Astrocyte (in vitro differentiated cells and primary cell): ENCODE data around the gene CCDC174. TPM values are rescaled to one million over a fixed set of nuclear protein-coding genes. Genes with fewer than 3 reads are reported as not detected.

Experiments used
- DNase-seq: peaks from one replicate; pipeline ENCODE4 v3.0.0-alpha.2; 2010; ENCODE audit warnings: low read depth
- FAIRE-seq: peaks from 2 replicates; lab custom pipeline; 2011; peaks lifted over from hg19 to GRCh38; lab: Jason Lieb, UNC
- H2AFZ ChIP-seq: 2 replicates; pipeline ENCODE4 v1.6.0; 2012; ENCODE audit warnings: low read depth, low read length, inconsistent platforms
- H3K27ac ChIP-seq: 2 replicates; pipeline ENCODE4 v1.5.1; 2011; ENCODE audit warnings: low read depth, low read length, inconsistent platforms
- H3K27me3 ChIP-seq: 2 replicates; pipeline ENCODE4 v1.6.0; 2011; ENCODE audit warnings: low read length, inconsistent platforms; ENCODE audit not compliant: insufficient read depth
- H3K36me3 ChIP-seq: 2 replicates; pipeline ENCODE4 v1.5.1; 2011; ENCODE audit warnings: low read length, inconsistent platforms; ENCODE audit not compliant: insufficient read depth
- H3K4me1 ChIP-seq: 2 replicates; pipeline ENCODE4 v1.5.1; 2011; ENCODE audit warnings: low read length, inconsistent platforms; ENCODE audit not compliant: insufficient read depth
- H3K4me2 ChIP-seq: 2 replicates; pipeline ENCODE4 v1.6.0; 2012; ENCODE audit warnings: low read length, inconsistent platforms
- H3K4me3 ChIP-seq: 2 replicates; pipeline ENCODE4 v1.5.1; 2011; ENCODE audit warnings: low read depth, mild to moderate bottlenecking, low read length, inconsistent platforms; ENCODE audit not compliant: insufficient read depth
- H3K79me2 ChIP-seq: 2 replicates; pipeline ENCODE4 v1.6.0; 2012; ENCODE audit warnings: mild to moderate bottlenecking, low read length, inconsistent platforms; ENCODE audit not compliant: insufficient read depth
- H3K9ac ChIP-seq: 2 replicates; pipeline ENCODE4 v1.6.0; 2012; ENCODE audit warnings: mild to moderate bottlenecking, low read length, inconsistent platforms
- H3K9me3 ChIP-seq: 2 replicates; pipeline ENCODE4 v1.5.1; 2012; ENCODE audit warnings: low read depth, mild to moderate bottlenecking, low read length, inconsistent platforms; ENCODE audit not compliant: insufficient read depth
- H4K20me1 ChIP-seq: 2 replicates; pipeline ENCODE4 v1.6.0; 2012; ENCODE audit warnings: low read length, inconsistent platforms; ENCODE audit not compliant: insufficient read depth
- H3K27ac Mint-ChIP-seq: one replicate; pipeline ENCODE4 v1.8.0; 2021; ENCODE audit warnings: mild to moderate bottlenecking, mixed read lengths; ENCODE audit not compliant: unreplicated experiment
- H3K27me3 Mint-ChIP-seq: one replicate; pipeline ENCODE4 v1.8.0; 2021; ENCODE audit warnings: low read depth, mixed read lengths; ENCODE audit not compliant: unreplicated experiment
- H3K36me3 Mint-ChIP-seq: one replicate; pipeline ENCODE4 v1.8.0; 2021; ENCODE audit warnings: low read depth, mixed read lengths; ENCODE audit not compliant: unreplicated experiment
- H3K4me1 Mint-ChIP-seq: one replicate; pipeline ENCODE4 v1.8.0; 2021; ENCODE audit warnings: low read depth, mixed read lengths; ENCODE audit not compliant: unreplicated experiment
- H3K4me3 Mint-ChIP-seq: one replicate; pipeline ENCODE4 v1.8.0; 2021; ENCODE audit warnings: mild to moderate bottlenecking, moderate library complexity, mixed read lengths; ENCODE audit not compliant: unreplicated experiment
- H3K9me3 Mint-ChIP-seq: one replicate; pipeline ENCODE4 v1.8.0; 2021; ENCODE audit warnings: mild to moderate bottlenecking, mixed read lengths; ENCODE audit not compliant: unreplicated experiment
- CTCF ChIP-seq: IDR thresholded peaks from 2 replicates; pipeline ENCODE4 v1.5.1; 2011; ENCODE audit warnings: low read depth, mild to moderate bottlenecking, inconsistent platforms, low read length, moderate library complexity; ENCODE audit not compliant: insufficient read depth
- EZH2 ChIP-seq: IDR thresholded peaks from 2 replicates; pipeline ENCODE4 v1.6.1; 2012; ENCODE audit warnings: mild to moderate bottlenecking, low read length, inconsistent platforms; ENCODE audit not compliant: insufficient read depth
- total RNA-seq: library from RNA; stranded (reverse); gene quantifications from 2 replicates; pipeline ENCODE4 v1.2.1, GENCODE V29; 2021

The CCDC174 gene
- total RNA-seq, 1 donor from 2014 or later: 17.4 TPM

GRCh38 chr3:14617508-14618023, 34.0 kb upstream of the CCDC174 start:
- Mint-ChIP-seq H3K4me1 (peaks cover 29% of the 10 kb centered on the region), H3K27ac (no peak overlapping the region), H3K4me3 (no peak overlapping the region), H3K36me3 (no peaks in the 10 kb centered on the region), H3K9me3 (peaks cover 3% of the 10 kb centered on the region), H3K27me3 (peaks cover 8% of the 10 kb centered on the region)
- Histone ChIP-seq H3K9me3 (no peaks in the 10 kb centered on the region), H3K4me2 (no peak overlapping the region), H2AFZ (no peak overlapping the region), H3K79me2 (no peaks in the 10 kb centered on the region), H3K4me3 (no peak overlapping the region), H3K36me3 (no peaks in the 10 kb centered on the region), H3K4me1 (no peaks in the 10 kb centered on the region), H3K27me3 (peaks cover 7% of the 10 kb centered on the region), H3K9ac (no peak overlapping the region), H4K20me1 (no peaks in the 10 kb centered on the region), H3K27ac (no peak overlapping the region)
- no peak for DNase-seq
- no peak for TF ChIP-seq EZH2
- no peak for TF ChIP-seq CTCF
- FAIRE-seq: no peak

DNA sequence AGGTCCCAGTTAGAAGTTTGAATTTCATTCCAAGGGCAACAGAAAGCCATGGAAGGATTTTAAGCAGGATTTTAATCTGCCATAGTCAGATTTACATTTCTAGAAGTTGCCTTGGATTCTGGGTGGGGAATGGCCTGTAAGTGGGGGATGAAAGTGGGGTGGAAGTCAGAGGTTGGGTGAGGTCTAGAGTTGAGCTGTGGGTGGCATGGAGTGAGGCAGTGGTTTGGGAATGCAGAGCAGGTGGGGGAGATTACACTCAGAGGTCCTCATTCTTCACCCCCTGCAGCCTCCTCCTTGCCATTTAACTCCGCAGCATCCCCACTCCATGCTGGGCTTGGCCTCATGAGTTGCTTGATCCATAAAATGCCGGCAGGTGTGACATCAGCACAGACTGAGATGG, 32.0 kb upstream of the CCDC174 start:
- no peak overlapping the region for H3K27ac Mint-ChIP-seq
- Histone ChIP-seq H3K4me3 (no peak overlapping the region), H3K79me2 (no peaks in the 10 kb centered on the region), H3K27me3 (peaks cover 4% of the 10 kb centered on the region), H3K36me3 (no peaks in the 10 kb centered on the region), H3K9me3 (no peaks in the 10 kb centered on the region), H4K20me1 (no peaks in the 10 kb centered on the region), H3K9ac (no peak overlapping the region), H3K4me1 (no peaks in the 10 kb centered on the region), H2AFZ (no peak overlapping the region), H3K4me2 (no peak overlapping the region), H3K27ac (no peak overlapping the region)
- peaks cover 7% of the 10 kb centered on the region for H3K27me3 Mint-ChIP-seq
- peaks cover 24% of the 10 kb centered on the region for H3K4me1 Mint-ChIP-seq
- TF ChIP-seq CTCF: no peak
- TF ChIP-seq EZH2: no peak
- DNase-seq: no peak
- no peak for FAIRE-seq
- H3K9me3 Mint-ChIP-seq: peaks cover 3% of the 10 kb centered on the region
- no peak overlapping the region for H3K4me3 Mint-ChIP-seq
- no peaks in the 10 kb centered on the region for H3K36me3 Mint-ChIP-seq

GRCh38 chr3:14620512-14620911, 31.1 kb upstream of the CCDC174 start:
- H3K9me3 ChIP-seq: no peaks in the 10 kb centered on the region
- no peak overlapping the region for H3K27ac Mint-ChIP-seq
- H3K36me3 Mint-ChIP-seq: no peaks in the 10 kb centered on the region
- peaks cover 19% of the 10 kb centered on the region for H3K4me1 Mint-ChIP-seq
- H3K4me3 Mint-ChIP-seq: no peak overlapping the region
- no peak overlapping the region for H3K27ac ChIP-seq
- no peak for TF ChIP-seq CTCF
- TF ChIP-seq EZH2: no peak
- H3K36me3 ChIP-seq: no peaks in the 10 kb centered on the region
- no peaks in the 10 kb centered on the region for H3K4me1 ChIP-seq
- DNase-seq (no peak), FAIRE-seq (no peak)
- H3K4me3 ChIP-seq: no peak overlapping the region
- no peaks in the 10 kb centered on the region for H3K79me2 ChIP-seq
- no peak overlapping the region for H3K9ac ChIP-seq
- no peak overlapping the region for H3K4me2 ChIP-seq
- no peaks in the 10 kb centered on the region for H4K20me1 ChIP-seq
- no peak overlapping the region for H2AFZ ChIP-seq
- H3K27me3 Mint-ChIP-seq: peaks cover 7% of the 10 kb centered on the region
- H3K27me3 ChIP-seq: peaks cover 4% of the 10 kb centered on the region
- H3K9me3 Mint-ChIP-seq: peaks cover 3% of the 10 kb centered on the region
